SK-MEL-5 (cell line): ENCODE results near the gene DYNLL2. TPM values are rescaled to one million over a fixed set of nuclear protein-coding genes. Genes with fewer than 3 reads are reported as not detected.
"Not testable (repeated sequence)": the region's sequence is repeated elsewhere in the genome, so short reads cannot be mapped to it uniquely, and the experiment has no call there.

Source experiments
- DNase-seq: peaks from one replicate; pipeline ENCODE4 v3.0.0-alpha.2; 2016; ENCODE audit warnings: low read depth, low spot score
- in situ Hi-C: cut with HindIII; loops from 2 replicates; pipeline ENCODE4 v1.10.0; 2016; ENCODE audit warnings: low sequenced_read_pairs, high pct_unique_total_duplicates, low pct_unique_long_range_greater_than_20kb
- total RNA-seq: library from RNA; depleted of rRNA; stranded (reverse); fragments of >200 nt; shearing (Covaris generic); gene quantifications from 2 replicates; pipeline ENCODE4 v1.2.3, GENCODE V29; 2014; rRNA removed

The DYNLL2 gene
- total RNA-seq, 1 experiment from 2014 or later, result 8.8 TPM

DNA sequence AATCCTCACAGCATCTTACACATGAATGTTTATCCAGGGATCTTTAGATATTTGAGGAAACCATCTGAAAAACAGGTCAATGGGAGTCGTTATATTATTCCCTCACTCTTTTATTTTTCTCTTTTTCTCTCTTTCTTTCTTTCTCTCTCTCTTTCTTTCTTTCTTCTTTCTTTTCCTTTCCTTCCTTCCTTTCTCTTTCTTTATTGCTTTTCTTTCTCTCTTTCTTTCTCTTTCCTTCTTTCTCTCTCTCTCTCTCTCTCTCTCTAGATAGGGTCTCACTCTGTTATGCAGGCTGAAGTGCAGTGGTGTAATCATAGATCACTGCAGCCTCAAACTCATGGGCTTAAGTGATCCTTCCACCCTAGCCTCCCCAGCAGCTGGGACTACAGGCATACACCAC, 44.6 kb downstream of the DYNLL2 start:
- no peak for DNase-seq
- in situ Hi-C loops, result no loop called here

DNA sequence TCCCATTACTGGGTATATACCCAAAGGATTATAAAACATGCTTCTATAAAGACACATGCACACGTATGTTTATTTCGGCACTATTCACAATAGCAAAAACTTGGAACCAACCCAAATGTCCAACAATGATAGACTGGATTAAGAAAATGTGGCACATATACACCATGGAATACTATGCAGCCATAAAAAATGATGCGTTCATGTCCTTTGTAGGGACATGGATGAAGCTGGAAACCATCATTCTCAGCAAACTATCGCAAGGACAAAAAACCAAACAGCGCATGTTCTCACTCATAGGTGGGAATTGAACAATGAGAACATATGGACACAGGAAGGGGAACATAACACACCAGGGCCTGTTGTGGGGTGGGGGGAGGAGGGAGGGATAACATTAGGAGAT, 49.5 kb downstream of the DYNLL2 start:
- in situ Hi-C loops, DNase-seq: not testable (repeated sequence)

DNA sequence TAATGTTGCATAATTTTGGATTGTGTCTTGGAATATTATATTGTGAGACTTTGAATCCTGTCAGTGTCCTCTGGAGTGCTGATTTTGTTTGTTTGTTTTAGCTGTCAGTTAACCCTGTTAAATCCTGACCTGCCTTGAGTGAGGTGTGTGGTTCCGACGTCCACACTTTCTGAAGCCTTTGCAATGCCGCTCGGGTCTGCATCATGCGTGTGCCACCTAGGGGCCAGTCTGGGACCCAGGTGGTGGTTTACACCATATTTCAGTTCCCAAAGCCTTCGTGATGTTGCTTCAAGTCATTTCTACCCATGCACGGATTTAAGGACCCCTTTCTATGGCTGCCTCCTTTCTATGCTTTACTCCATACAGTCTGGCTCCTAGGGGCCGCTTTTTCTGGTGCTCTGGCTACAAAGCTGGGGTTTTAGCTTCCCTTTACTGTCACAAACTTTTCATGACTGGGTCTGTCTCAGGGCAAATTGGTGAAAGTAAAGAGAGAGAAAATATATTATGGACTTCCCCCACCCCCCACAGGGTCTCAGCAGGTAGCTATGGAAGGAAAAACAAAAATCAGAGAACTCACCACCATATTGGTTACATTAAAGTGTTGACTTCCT, 53.6 kb downstream of the DYNLL2 start:
- in situ Hi-C loops, result no loop called here
- DNase-seq, result peak; percentile 43

DNA sequence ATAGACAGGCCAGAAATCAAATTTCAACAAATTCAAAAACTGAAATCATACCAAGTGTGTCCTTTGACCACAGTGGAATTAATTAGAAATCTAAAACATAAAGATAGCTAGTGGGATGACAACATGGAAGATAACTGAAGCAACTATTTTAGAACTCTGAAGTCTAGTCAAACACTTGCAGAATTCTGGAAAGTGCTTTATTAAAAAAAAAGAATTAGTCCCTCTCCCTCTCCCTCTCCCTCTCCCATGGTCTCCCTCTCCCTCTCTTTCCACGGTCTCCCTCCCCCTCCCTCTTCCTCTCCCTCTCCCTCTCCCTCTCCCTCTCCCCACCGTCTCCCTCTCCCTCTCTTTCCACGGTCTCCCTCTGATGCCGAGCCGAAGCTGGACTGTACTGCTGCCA, 58.3 kb downstream of the DYNLL2 start:
- no peak for DNase-seq
- in situ Hi-C loops, result no loop called here

DNA sequence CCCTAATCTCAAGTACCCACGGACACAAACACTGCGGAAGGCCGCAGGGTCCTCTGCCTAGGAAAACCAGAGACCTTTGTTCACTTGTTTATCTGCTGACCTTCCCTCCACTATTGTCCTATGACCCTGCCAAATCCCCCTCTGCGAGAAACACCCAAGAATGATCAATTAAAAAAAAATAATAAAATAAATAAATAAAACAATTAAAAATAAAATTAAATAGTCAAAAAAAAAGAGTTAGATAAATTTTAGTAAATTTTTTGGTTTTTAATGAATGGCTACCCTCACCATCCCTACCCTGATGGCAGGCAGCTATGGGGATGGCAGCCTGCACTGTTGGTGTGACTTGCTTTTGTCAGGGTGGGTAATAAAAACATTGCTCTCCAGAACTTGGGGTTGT, 60.1 kb downstream of the DYNLL2 start:
- in situ Hi-C loops, DNase-seq: not testable (repeated sequence)

DNA sequence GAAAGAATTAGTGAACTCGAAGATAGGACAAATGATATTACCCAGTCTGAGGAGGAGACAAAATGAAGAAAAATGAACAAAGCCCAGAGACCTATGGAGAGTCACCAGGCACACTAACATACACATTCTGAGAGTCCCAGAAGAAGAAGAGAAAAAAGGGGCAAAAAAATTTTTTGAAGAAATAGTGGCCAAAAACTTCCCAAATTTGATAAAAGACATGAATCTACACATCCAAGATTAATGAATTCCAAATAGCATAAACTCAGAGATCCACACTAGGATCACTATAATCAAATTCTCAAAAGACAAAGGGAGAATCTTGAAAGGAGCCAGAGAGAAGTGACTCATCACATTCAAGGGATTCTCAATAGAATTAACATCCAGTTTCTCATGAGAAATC, 61.6 kb downstream of the DYNLL2 start:
- in situ Hi-C loops, result no loop called here

More for the DNA sequence above, 61.6 kb downstream of the DYNLL2 start:
- no peak for DNase-seq

Other genes starting within 250 kb of the DYNLL2 start
- 87.3 and 95.4 TPM in 2 replicates for gene MRPS23, start 233.4 kb upstream of the DYNLL2 start, total RNA-seq
- 10.4 and 14.6 TPM in 2 replicates for gene CUEDC1, start 128.0 kb upstream of the DYNLL2 start, total RNA-seq
- gene VEZF1, start 95.2 kb upstream of the DYNLL2 start, total RNA-seq, result 49.3 and 49.5 TPM in 2 replicates
- 275 and 277 TPM in 2 replicates for gene SRSF1, start 76.2 kb upstream of the DYNLL2 start, total RNA-seq
- not detected in 2 replicates for gene OR4D1, start 65.0 kb downstream of the DYNLL2 start, total RNA-seq
- gene OR4D2, start 83.6 kb downstream of the DYNLL2 start, total RNA-seq, result not detected in 2 replicates
- gene EPX, start 109.3 kb downstream of the DYNLL2 start, total RNA-seq, result 0.27 TPM in 1 of 2 replicates, not detected in the other
- gene MKS1, start 135.8 kb downstream of the DYNLL2 start, total RNA-seq, result 13.7 and 15.0 TPM in 2 replicates
- not detected in 2 replicates for gene LPO, start 155.2 kb downstream of the DYNLL2 start, total RNA-seq
- not detected in 2 replicates for gene MPO, start 197.5 kb downstream of the DYNLL2 start, total RNA-seq
- gene TSPOAP1, start 245.4 kb downstream of the DYNLL2 start, total RNA-seq, result not detected in 2 replicates